Measurements from ENCODE around the gene ANO7. TPM values are rescaled to one million over a fixed set of nuclear protein-coding genes. Genes with fewer than 3 reads are reported as not detected.

The ANO7 gene
- polyA plus RNA-seq, 5 donors: 1.7 to 2.7 (median 2.3) TPM

- DNase-seq: no peak
Observed at GRCh38 chr2:241227594-241227993, 39.1 kb downstream of the ANO7 start.

DNA sequence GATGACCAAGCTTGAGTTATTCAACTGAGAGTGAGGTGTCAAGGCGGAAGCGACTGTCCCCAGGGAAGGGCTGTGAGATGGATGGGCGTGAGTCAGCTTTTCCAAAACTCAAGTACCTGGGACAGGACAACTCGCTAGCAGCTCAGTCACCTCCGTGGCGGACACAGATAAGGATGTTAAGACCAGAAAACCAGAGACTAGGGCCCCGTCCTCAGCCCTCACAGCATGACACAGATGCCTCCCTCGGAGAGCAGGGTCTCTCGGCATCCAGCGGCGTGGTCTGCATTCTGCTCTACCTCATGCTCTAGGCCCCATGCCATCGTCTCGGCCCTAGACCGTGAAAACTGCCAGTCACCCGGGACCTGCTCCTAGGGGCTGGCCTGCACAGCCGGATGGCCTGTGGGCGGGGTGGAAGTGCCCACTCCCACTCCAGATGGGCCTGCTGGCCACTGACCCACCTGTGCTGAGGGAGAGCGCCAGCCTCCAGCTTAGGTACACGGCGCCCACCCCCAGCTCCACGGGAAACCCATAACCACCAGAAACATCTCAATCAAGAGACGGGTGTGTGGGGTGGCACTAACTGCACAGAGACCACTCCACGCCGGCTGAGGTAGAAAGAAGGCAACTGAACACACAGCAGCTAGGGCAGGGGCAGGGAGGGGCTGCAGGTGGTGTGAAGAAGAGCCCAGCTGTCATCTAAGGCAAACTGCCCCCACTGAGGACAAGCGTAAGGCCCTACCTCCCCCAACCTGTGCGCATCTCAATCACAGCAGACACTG lies 39.8 kb downstream of the ANO7 start:
- DNase-seq: no peak

DNA sequence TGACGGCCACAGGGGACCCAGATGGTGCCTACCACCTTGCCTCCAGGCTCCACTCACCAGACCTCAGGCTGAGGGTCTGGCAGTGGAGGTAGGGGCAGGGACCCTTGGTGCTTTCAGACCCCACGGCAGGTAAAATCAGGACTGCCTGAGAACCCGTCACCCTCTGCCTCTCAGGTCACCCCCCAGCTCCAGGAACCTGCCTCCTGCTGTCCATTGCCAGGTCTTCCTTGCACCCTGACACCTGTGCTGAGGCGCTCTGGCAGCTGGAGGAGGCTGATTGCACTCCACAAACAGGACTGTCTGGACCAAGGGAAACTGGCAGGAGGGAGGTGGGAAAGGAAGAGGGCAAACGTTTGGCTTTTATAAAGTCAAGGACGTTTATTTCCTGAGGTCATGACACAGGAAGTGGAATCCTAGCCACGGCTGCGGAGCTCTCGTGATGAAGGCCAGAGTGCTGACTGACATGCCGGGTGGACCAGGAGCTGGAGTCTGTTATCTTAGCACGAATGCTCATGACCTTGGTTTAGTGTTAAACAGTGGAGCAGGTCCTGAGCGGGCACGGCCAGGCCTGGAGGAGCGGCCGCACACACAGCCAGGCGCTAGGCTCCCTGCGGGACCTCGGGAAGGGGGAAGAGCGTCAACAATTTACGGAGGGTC lies 40.5 kb downstream of the ANO7 start:
- DNase-seq: no peak

- DNase-seq: no peak
Observed at GRCh38 chr2:241229563-241230401, 41.3 kb downstream of the ANO7 start.

GRCh38 chr2:241230435-241230834 lies 42.0 kb downstream of the ANO7 start:
- DNase-seq: no peak

- DNase-seq: no peak
Observed at GRCh38 chr2:241232736-241233575, 44.5 kb downstream of the ANO7 start.

DNA sequence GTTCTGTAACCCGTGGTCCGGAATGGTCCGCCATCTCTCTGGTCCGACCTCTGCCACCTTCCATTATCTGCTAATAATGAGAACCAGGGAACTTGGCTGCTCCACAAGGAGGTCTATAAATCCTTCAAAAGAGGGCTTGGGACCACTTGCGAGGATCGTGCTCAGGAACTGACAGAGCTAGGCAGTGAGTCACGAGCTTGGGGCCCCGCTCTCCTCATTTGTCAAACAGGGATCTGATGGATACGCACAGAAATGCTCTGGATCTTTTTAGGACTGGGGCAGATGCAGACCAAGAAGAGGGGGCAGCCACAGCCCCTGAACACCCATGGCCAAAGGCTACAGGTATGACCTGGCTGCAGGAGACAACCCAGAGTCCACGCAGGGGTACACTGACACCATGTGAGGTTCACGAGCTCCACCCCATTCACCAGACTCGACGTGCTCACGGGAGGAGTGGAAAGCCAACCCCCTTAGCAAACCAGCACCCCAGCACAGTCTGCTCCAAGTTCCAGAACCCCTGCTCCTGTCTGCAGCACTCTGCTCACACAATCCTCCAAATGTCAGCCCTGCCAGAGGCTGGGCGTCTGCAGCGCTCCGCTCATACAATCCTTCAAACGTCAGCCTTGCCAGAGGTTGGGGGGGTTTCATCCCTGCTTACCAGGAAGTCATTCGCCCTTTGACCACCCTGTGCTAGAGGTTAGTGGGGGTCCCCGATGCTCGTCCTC lies 45.8 kb downstream of the ANO7 start:
- no peak for DNase-seq

GRCh38 chr2:241234962-241235740 lies 46.7 kb downstream of the ANO7 start:
- DNase-seq: no peak

- DNase-seq: no peak
Observed at GRCh38 chr2:241235859-241236593, 47.5 kb downstream of the ANO7 start.

GRCh38 chr2:241237047-241237446 lies 48.6 kb downstream of the ANO7 start:
- no peak for DNase-seq

GRCh38 chr2:241237949-241238371 lies 49.5 kb downstream of the ANO7 start:
- DNase-seq: no peak

DNA sequence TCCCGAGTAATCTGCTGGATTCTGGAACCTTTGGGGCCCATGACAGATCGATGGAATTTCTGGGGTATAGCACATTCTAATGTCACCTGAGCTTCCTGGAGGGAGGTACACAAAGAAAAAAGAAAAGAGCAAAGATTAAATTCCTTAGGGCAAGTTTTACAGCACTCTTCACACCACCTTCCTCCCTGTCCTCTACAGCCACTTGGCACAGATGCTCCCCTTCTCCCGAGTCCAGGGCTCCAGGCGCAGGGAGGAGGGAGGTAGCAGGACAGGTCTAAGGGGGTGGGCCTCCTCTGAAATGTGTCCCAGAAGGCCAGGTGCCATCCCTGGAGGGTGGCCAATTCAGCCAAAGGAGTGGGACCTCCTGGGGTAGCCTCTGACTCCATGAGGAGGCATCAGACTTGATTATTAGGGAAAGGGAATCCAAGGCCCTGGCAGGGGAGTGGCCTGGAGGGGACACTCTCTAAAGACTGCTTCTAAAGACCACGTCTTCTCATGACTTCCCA lies 50.3 kb downstream of the ANO7 start:
- no peak for DNase-seq

DNA sequence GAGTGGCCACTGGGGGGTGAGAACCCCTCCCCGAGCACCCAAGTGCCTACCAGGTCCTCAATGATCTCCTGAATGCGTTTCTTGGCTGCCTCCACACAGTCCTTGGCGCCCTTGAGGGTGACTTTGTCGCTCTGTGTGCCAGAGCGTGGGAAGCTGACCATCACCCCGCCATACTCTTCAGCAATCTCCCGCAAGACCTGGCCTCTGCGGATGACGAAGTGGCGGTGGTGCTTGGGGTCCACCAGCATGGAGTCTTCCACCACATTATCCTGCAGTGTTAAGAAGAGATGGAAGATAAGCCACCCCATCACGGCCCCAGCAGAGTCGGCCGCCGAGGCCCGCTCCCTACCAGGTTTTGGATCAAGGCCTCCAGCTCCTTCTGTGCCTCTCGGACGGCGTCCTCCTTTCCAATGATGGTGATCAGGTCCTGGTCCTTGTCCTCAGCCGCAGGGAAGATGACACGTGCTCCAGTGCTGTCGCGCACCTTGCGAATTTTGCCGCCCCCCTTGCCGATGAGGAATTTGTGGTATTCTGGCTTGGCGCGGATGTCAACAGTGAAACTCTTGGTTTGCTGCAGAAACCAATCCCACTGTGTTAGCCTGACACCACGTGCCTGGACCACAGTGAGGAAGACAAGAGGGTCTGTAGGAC lies 51.2 kb downstream of the ANO7 start:
- DNase-seq: no peak

DNA sequence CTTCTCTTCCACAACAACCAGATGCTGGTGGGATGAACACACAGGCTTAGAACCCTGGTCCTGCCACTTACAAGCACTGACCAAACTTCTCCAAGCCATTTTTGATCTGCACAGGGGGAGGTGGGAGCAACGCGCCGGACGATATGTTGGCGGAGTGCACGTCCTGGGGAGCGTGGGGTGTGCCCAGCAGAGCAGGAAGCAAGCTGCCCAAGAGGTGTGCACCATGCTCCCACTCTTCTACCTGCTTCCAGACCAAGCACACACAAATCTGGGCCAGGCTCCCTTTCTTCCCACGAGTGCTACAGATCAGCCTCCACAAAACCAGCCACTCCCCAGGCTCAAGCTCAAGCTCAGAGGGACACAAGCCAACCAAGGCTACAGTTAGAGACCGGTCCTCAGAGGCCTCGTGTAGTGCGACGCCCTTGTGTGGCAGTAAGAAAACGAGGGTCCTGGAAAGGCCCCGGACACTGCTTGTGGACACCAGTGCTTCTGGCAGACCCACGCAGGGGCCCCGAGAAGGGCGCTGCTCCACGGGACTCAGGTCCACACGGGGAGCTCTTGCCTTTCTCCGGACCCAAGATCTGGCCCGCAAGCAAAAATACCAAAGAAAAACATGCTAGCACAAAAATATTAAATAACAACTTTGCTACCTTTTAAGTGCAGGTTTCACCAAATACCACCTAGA lies 52.0 kb downstream of the ANO7 start:
- DNase-seq: no peak

GRCh38 chr2:241241669-241242068 lies 53.2 kb downstream of the ANO7 start:
- DNase-seq: no peak

- no peak for DNase-seq
Observed at GRCh38 chr2:241242306-241242705, 53.8 kb downstream of the ANO7 start.

- no peak for DNase-seq
Observed at GRCh38 chr2:241244368-241244767, 55.9 kb downstream of the ANO7 start.

- DNase-seq: no peak
Observed at GRCh38 chr2:241248289-241248688, 59.8 kb downstream of the ANO7 start.
